Stimulated activated CD4-positive, alpha-beta T cell treated with anti-CD3 and anti-CD28 coated beads, Interleukin-2, amount 100 ng/mL, for 24 hours (primary cell): ENCODE results near the gene DOCK9.

Experiments
- DNase-seq, 2 donors: peaks; one replicate each; pipeline ENCODE4 v3.0.0-alpha.2; 2020

DOCK9 gene

GRCh38 chr13:98880677-98881076 is 97.2 kb downstream of the DOCK9 start:
- DNase-seq: no peak

- DNase-seq: no peak
These were observed 97.9 kb downstream of the DOCK9 start for GRCh38 chr13:98879957-98880356.

- DNase-seq: no peak
These were observed 98.7 kb downstream of the DOCK9 start for GRCh38 chr13:98879127-98879520.

GRCh38 chr13:98878486-98879126 is 99.3 kb downstream of the DOCK9 start:
- no peak for DNase-seq

- DNase-seq: no peak
These were observed 99.9 kb downstream of the DOCK9 start for GRCh38 chr13:98877936-98878335.

GRCh38 chr13:98877466-98877865 is 100.4 kb downstream of the DOCK9 start:
- no peak for DNase-seq

- no peak for DNase-seq
These were observed 102.6 kb downstream of the DOCK9 start for GRCh38 chr13:98875146-98875729.

GRCh38 chr13:98874029-98874397 is 103.9 kb downstream of the DOCK9 start:
- no peak for DNase-seq

GRCh38 chr13:98873377-98874028 is 104.4 kb downstream of the DOCK9 start:
- DNase-seq: no peak

- DNase-seq: no peak
These were observed 106.1 kb downstream of the DOCK9 start for GRCh38 chr13:98871727-98872126.

GRCh38 chr13:98869408-98870090 is 108.3 kb downstream of the DOCK9 start:
- no peak for DNase-seq

GRCh38 chr13:98868932-98869331 is 108.9 kb downstream of the DOCK9 start:
- DNase-seq: no peak

GRCh38 chr13:98866882-98867281 is 111.0 kb downstream of the DOCK9 start:
- no peak for DNase-seq

- DNase-seq: no peak
These were observed 117.4 kb downstream of the DOCK9 start for GRCh38 chr13:98860491-98860890.

GRCh38 chr13:98858191-98858590 is 119.7 kb downstream of the DOCK9 start:
- DNase-seq: no peak

- no peak for DNase-seq
These were observed 120.9 kb downstream of the DOCK9 start for GRCh38 chr13:98856983-98857382.

GRCh38 chr13:98854448-98854847 is 123.4 kb downstream of the DOCK9 start:
- no peak for DNase-seq

- peak; percentile 59 to 72 for DNase-seq
These were observed 124.1 kb downstream of the DOCK9 start for GRCh38 chr13:98853771-98854221.

GRCh38 chr13:98851276-98851675 is 126.6 kb downstream of the DOCK9 start:
- no peak for DNase-seq

- DNase-seq: no peak
These were observed 129.1 kb downstream of the DOCK9 start for GRCh38 chr13:98848746-98849145.

- DNase-seq: no peak
These were observed 130.1 kb downstream of the DOCK9 start for GRCh38 chr13:98847780-98848179.

GRCh38 chr13:98846986-98847385 is 130.9 kb downstream of the DOCK9 start:
- no peak for DNase-seq

- DNase-seq: no peak
These were observed 131.3 kb downstream of the DOCK9 start for GRCh38 chr13:98846521-98846920.

- DNase-seq: no peak
These were observed 132.1 kb downstream of the DOCK9 start for GRCh38 chr13:98845742-98846141.
